IgD-negative memory B cell (primary cell): ENCODE results near the gene BMI1. TPM values are rescaled to one million over a fixed set of nuclear protein-coding genes. Genes with fewer than 3 reads are reported as not detected.
A peak's percentile ranks its signal among the peaks of the same experiment; 100 is the strongest.

Source experiments
- H3K27ac Mint-ChIP-seq, 3 donors: one replicate each; pipeline ENCODE4 v1.8.0; 2020 to 2022; ENCODE audit warnings: mild to moderate bottlenecking in 3 of 3, mixed read lengths in 3 of 3, moderate library complexity in 1 of 3
- H3K27me3 Mint-ChIP-seq: one replicate; pipeline ENCODE4 v1.8.0; 2021; ENCODE audit warnings: mixed read lengths
- H3K36me3 Mint-ChIP-seq: one replicate; pipeline ENCODE4 v1.8.0; 2020; ENCODE audit warnings: mild to moderate bottlenecking, mixed read lengths
- H3K4me1 Mint-ChIP-seq, 3 donors: one replicate each; pipeline ENCODE4 v1.8.0; 2020 to 2022; ENCODE audit warnings: mixed read lengths in 3 of 3, mild to moderate bottlenecking in 1 of 3
- H3K4me3 Mint-ChIP-seq, 4 donors: one replicate each; pipeline ENCODE4 v1.8.0; 2020 to 2022; ENCODE audit warnings: mild to moderate bottlenecking in 4 of 4, mixed read lengths in 4 of 4, moderate library complexity in 3 of 4
- H3K9me3 Mint-ChIP-seq, 3 donors: one replicate each; pipeline ENCODE4 v1.8.0; 2020 to 2021; ENCODE audit warnings: mixed read lengths in 3 of 3, mild to moderate bottlenecking in 1 of 3
- polyA plus RNA-seq: library from polyadenylated mRNA; unstranded; fragments of 300-500 nt; fragmentation: Illumina TruSeq; gene quantifications from one replicate; pipeline ENCODE4 v1.2.3, GENCODE V29; 2021

The BMI1 gene
- polyA plus RNA-seq, 1 donor from 2014 or later: 37.9 TPM

- peaks cover 14% of the 10 kb centered on the region for H3K27me3 Mint-ChIP-seq
- peaks cover 33 to 49% (median 41%) of the 10 kb centered on the region in 3 donors for H3K4me1 Mint-ChIP-seq
- H3K36me3 Mint-ChIP-seq: no peaks in the 10 kb centered on the region
- no peaks in the 10 kb centered on the region for H3K9me3 Mint-ChIP-seq
- peak overlapping the region; percentile 88 to 94 (median 90) for H3K27ac Mint-ChIP-seq
- H3K4me3 Mint-ChIP-seq: peak overlapping the region; percentile 87 to 95 (median 94)
Observed at GRCh38 chr10:22324893-22325271, 4.0 kb downstream of the BMI1 start.

- Mint-ChIP-seq H3K27me3 (peaks cover 14% of the 10 kb centered on the region), H3K4me1 (peaks cover 29 to 44% (median 38%) of the 10 kb centered on the region in 3 donors), H3K4me3 (peak overlapping the region; percentile 87 to 96 (median 94)), H3K36me3 (no peaks in the 10 kb centered on the region), H3K27ac (peak overlapping the region; percentile 95 to 98 (median 96)), H3K9me3 (no peaks in the 10 kb centered on the region)
Observed at GRCh38 chr10:22325272-22326144, 4.6 kb downstream of the BMI1 start.

DNA sequence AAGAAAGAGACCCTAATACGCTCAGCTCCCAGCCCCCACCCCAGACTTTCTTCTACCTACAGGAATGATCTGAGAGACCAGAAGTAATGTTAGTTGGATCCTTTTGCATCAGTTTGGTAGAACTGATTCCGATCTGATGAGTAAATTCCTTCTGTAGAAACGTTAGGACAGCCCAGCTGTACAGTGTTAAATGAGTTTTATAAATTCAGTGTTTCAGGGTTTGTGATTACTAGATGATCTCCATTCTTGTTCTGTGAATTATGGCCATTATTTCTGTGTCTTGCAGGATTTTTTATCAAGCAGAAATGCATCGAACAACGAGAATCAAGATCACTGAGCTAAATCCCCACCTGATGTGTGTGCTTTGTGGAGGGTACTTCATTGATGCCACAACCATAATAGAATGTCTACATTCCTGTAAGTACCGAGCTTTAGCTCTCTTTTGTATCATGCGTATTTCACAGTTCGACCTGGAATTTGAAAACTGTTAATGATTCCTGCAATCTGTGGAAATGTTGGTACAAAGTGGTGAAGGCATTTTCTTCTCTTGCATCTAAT is 5.3 kb downstream of the BMI1 start:
- Mint-ChIP-seq H3K27ac (peak overlapping the region; percentile 95 to 98 (median 96)), H3K4me3 (peak overlapping the region; percentile 85 to 96 (median 90)), H3K9me3 (no peaks in the 10 kb centered on the region), H3K27me3 (peaks cover 14% of the 10 kb centered on the region), H3K4me1 (peaks cover 29 to 44% (median 38%) of the 10 kb centered on the region in 3 donors), H3K36me3 (no peaks in the 10 kb centered on the region)

DNA sequence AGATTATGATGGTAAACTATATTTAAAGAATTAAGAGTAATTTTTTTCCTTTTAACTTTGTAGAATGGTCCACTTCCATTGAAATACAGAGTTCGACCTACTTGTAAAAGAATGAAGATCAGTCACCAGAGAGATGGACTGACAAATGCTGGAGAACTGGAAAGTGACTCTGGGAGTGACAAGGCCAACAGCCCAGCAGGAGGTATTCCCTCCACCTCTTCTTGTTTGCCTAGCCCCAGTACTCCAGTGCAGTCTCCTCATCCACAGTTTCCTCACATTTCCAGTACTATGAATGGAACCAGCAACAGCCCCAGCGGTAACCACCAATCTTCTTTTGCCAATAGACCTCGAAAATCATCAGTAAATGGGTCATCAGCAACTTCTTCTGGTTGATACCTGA is 8.3 kb downstream of the BMI1 start:
- Mint-ChIP-seq H3K4me3 (peak overlapping the region in 1 of 4 donors; percentile 31), H3K4me1 (peaks cover 22 to 45% (median 37%) of the 10 kb centered on the region in 3 donors), H3K27ac (no peak overlapping the region), H3K27me3 (peaks cover 5% of the 10 kb centered on the region), H3K9me3 (peaks cover 0 to 2% (median 0%) of the 10 kb centered on the region in 3 donors), H3K36me3 (no peaks in the 10 kb centered on the region)

DNA sequence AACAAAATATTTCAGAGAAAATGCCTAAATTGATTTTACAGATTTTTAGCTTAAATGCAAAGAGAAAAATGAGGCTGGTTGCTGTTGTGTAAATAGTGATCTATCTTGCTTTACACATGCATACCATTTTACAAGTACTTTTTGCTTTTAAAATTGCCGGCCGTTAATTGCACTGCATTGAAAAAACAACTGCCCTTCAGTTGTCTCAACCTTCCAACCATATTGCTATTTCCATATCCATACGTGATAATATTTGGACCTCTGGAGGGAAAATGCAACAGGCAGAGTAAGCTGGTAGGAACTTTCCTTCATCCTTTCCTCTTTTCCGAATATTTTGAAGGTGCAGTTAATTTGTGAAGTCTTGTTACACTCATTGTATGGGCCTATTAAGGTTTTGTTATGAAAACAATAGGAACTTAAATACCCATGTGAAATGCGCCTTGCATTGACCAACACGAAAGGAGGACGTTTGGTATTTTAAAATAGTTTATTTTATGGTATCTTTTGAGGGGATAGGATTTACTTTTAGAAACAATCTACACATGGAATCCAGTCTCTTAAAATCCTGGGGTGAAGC is 11.3 kb downstream of the BMI1 start:
- Mint-ChIP-seq H3K27me3 (peaks cover 9% of the 10 kb centered on the region), H3K4me1 (peaks cover 16 to 30% (median 20%) of the 10 kb centered on the region in 3 donors), H3K27ac (peak overlapping the region in 1 of 3 donors; percentile 98), H3K9me3 (peaks cover 0 to 2% (median 2%) of the 10 kb centered on the region in 3 donors), H3K36me3 (peaks cover 2% of the 10 kb centered on the region), H3K4me3 (peak overlapping the region in 2 of 4 donors; percentile 89 to 94)

- Mint-ChIP-seq H3K9me3 (peaks cover 0 to 2% (median 2%) of the 10 kb centered on the region in 3 donors), H3K27me3 (peaks cover 19% of the 10 kb centered on the region), H3K36me3 (peaks cover 2% of the 10 kb centered on the region), H3K4me3 (peak overlapping the region; percentile 71 to 94 (median 88)), H3K27ac (peak overlapping the region; percentile 85 to 98 (median 94)), H3K4me1 (peaks cover 16 to 30% (median 20%) of the 10 kb centered on the region in 3 donors)
Observed at GRCh38 chr10:22333167-22333974, 12.5 kb downstream of the BMI1 start.

DNA sequence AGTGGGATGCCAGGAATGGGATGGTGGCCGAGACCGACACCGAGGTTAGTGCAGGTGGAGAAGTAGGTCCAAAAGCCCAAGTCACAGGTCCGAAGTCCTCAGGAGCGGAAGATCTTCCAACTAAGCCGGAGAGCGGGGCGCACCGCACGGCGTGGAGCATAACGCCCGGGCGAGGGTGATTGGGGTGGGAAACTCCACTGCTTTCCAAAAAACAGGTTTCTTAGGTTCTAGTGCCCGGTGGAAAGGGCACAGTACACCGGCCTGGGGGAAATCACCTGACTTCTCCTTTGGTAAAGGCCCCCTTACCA is 13.0 kb downstream of the BMI1 start:
- peaks cover 2% of the 10 kb centered on the region for H3K36me3 Mint-ChIP-seq
- peaks cover 22% of the 10 kb centered on the region for H3K27me3 Mint-ChIP-seq
- H3K9me3 Mint-ChIP-seq: peaks cover 0 to 2% (median 2%) of the 10 kb centered on the region in 3 donors
- H3K4me1 Mint-ChIP-seq: peaks cover 16 to 35% (median 20%) of the 10 kb centered on the region in 3 donors
- H3K4me3 Mint-ChIP-seq: peak overlapping the region; percentile 71 to 94 (median 88)
- H3K27ac Mint-ChIP-seq: peak overlapping the region; percentile 85 to 98 (median 94)

DNA sequence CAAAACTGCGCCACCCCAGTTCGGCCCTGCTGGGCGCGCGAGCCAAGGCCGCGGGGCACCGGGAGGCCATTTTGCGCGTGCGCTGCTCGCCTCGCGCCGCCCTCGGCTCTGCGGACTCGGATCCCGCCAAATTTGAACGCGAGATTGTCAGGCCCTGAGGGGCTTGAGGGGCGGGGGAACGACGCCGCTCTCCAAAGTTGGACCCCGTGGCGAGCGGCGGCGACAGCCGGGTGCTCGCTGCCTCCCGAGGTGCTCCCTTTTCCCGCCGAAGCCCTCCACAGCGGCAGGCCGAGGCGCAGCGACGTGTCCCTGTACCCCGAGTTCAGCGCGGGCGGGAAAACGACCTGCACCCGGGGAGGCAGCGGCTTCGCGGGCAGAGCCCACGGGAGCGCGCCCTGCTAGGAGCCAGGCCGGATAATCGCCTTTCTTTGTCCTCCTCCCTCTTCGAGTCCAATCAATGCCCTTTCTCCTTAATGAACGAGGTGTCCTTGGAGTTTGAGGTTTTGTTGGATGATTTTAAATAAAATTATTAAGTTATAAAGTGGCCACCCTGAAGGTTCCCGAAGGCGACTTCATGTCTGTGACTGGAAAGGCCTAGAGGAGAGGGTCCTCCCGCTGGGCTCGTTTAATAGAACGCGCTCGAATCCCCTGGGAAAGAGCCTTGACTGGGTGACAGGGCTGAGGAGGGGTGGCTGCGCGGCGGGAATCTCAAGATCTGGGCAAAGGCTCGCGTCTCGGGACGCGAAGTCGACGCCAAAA is 13.7 kb downstream of the BMI1 start:
- Mint-ChIP-seq H3K4me1 (peaks cover 16 to 34% (median 20%) of the 10 kb centered on the region in 3 donors), H3K27me3 (peaks cover 22% of the 10 kb centered on the region), H3K9me3 (peaks cover 0 to 2% (median 2%) of the 10 kb centered on the region in 3 donors), H3K27ac (peak overlapping the region; percentile 95 to 100 (median 98)), H3K4me3 (peak overlapping the region; percentile 88 to 97 (median 95)), H3K36me3 (peaks cover 2% of the 10 kb centered on the region)

GRCh38 chr10:22335173-22335933 is 14.5 kb downstream of the BMI1 start:
- peaks cover 0 to 5% (median 2%) of the 10 kb centered on the region in 3 donors for H3K9me3 Mint-ChIP-seq
- peak overlapping the region; percentile 88 to 97 (median 95) for H3K4me3 Mint-ChIP-seq
- H3K36me3 Mint-ChIP-seq: peaks cover 2% of the 10 kb centered on the region
- H3K27me3 Mint-ChIP-seq: peaks cover 25% of the 10 kb centered on the region
- peaks cover 21 to 38% (median 26%) of the 10 kb centered on the region in 3 donors for H3K4me1 Mint-ChIP-seq
- H3K27ac Mint-ChIP-seq: peak overlapping the region; percentile 95 to 100 (median 98)

GRCh38 chr10:22338185-22338900 is 17.4 kb downstream of the BMI1 start:
- Mint-ChIP-seq H3K36me3 (peaks cover 2% of the 10 kb centered on the region), H3K27me3 (peaks cover 38% of the 10 kb centered on the region), H3K4me3 (peak overlapping the region in 2 of 4 donors; percentile 55 to 93), H3K4me1 (peaks cover 15 to 36% (median 16%) of the 10 kb centered on the region in 3 donors), H3K9me3 (peaks cover 0 to 8% (median 2%) of the 10 kb centered on the region in 3 donors), H3K27ac (peak overlapping the region in 1 of 3 donors; percentile 98)

DNA sequence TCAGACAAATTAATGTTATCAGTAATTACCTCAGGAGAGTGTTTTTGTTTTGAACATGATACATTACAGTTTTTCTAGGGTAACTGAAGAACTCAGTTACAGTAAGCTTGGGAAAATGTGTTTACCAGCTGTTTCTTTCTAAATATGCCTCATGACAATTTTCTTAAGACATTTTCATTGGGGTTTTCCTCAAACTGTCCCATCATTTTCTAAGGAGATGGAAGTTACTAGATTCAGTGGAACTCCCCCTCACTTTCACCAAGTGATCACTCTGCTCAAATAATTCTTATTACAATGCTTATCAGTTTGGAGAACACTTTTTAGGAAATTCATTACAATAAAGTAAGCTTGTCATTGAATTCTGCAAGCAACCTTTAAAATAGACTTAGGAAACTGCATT is 18.0 kb downstream of the BMI1 start:
- Mint-ChIP-seq H3K9me3 (peaks cover 0 to 8% (median 0%) of the 10 kb centered on the region in 3 donors), H3K36me3 (peaks cover 2% of the 10 kb centered on the region), H3K4me1 (peaks cover 10 to 36% (median 10%) of the 10 kb centered on the region in 3 donors), H3K4me3 (peak overlapping the region in 1 of 4 donors; percentile 93), H3K27ac (peak overlapping the region in 1 of 3 donors; percentile 98), H3K27me3 (peaks cover 42% of the 10 kb centered on the region)

GRCh38 chr10:22339761-22340328 is 18.9 kb downstream of the BMI1 start:
- Mint-ChIP-seq H3K4me3 (peak overlapping the region; percentile 90 to 99 (median 95)), H3K9me3 (peaks cover 0 to 8% (median 0%) of the 10 kb centered on the region in 3 donors), H3K36me3 (peaks cover 5% of the 10 kb centered on the region), H3K27ac (peak overlapping the region; percentile 96 to 98 (median 98)), H3K4me1 (peaks cover 10 to 36% (median 16%) of the 10 kb centered on the region in 3 donors), H3K27me3 (peaks cover 52% of the 10 kb centered on the region)
